ENCODE data around the gene KCNJ14. TPM values are rescaled to one million over a fixed set of nuclear protein-coding genes. Genes with fewer than 3 reads are reported as not detected.

The KCNJ14 gene
- total RNA-seq, 2 donors from 2014 or later = 0.34 to 1.2 TPM

DNA sequence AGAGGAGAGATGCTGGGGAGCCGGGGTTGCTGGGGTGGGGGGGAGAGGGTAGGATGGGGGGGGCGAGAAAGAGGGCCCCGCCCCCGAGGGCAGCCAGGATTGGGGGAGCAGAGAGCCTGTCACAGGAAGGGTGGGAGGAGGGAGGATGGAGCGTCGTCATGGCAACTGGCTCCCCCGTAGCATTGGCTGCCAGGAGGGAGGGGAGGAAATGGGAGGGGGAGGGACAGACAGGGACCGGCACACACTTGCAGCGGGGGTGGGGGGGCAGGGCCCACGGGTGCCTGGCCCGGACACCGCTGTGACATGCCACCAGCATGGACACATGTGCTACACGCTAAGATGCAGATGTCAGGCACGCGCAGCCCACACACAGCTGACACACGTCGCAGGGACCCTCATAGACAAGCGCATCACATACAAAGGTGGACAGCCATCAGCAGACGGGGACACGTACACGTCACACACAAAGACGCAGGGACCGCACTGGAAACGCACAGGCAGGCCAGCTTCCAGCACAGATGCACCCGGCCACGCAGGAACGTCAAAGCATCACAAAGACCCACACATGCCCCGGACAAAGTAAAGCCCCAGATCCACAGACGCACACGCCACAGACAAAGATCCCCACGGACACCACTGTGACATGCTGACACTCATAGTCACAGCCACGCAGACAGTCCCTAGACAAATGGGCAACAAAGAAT, 56.6 kb downstream of the KCNJ14 start, which contains the start of gene LMTK3:
Gene LMTK3, minus strand, starts transcription at position 36 of the 704 bp plus-strand sequence. CDS start 259 bp downstream, outside the sequence.
- peak in 1 of 2 donors; percentile 50 for DNase-seq
- intact Hi-C loops (cut with DNase I, micrococcal nuclease) = no loop called here
- ATAC-seq = no peak

DNA sequence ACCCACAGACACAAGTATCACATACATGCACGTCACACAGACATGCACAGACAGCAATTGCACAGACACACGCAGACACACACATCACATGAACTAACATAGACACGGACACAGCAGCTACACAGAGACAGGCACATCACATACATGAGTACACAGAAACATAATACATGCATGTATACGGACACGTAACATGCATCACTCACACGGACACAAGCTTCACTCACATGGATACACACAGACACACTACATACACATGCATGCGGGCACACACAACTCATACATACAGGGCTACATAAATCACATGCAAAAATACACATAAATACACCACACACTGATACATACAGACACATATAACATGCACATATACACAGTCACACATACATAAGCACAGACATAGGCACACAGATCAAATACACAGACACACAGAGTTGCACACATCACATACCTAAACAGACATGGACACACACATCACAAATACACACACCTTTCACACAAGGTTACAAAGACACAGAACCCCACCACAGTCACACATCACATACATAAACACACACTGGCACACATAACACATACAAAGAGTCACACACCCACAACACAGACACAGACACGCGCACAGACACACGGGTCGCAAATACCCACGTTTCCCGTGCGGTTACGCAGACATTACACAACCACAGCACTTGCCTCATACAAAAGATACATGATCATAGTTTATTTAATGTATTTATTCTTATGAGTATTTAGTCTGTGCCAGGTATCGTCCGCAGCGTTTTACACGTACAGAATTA, 57.3 kb downstream of the KCNJ14 start:
- ATAC-seq = no peak
- DNase-seq = no peak
- intact Hi-C loops (cut with DNase I, micrococcal nuclease) = no loop called here

DNA sequence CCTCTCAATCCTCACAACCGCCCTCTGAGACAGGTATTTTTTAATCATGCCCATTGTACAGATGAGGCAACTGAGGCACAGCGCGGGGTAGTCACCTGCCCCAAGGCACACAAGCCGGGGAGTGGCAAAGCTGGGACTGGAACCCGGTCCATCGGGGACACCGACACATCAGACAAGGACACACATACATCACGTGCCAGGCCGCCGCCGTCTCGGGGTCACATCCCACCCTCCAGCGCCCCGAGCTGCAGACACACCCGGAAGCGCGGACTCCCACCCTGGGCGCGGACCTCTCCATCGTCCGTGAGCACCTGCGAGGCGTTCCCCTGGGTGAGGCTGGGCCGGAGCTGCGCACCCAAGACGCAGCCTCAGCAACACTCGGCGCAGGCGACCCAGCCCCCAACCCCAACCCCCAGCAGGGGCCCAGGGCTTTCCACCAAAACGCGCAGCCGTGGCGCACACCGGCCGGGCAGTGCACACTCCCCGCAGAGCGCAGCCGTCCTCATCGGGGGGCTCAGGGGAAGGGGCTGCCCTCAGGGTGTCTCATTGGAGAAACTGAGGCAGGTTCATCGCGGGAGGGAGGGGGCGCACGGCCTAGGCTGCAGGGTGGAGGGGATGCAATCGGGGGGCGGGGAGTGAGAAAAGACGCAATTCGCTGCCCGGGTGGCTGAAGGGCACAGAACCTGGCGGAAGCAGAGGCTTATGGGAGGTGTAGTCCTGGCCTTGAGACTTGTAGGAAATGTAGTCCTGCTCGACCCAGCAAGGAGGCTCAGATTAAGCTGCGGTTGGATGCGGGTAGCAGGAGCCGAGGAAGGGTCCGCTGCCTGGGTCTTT, 58.1 kb downstream of the KCNJ14 start:
- intact Hi-C loops (cut with DNase I, micrococcal nuclease) = no loop called here
- peak; percentile 67 to 73 for DNase-seq
- ATAC-seq = peak; percentile 88

DNA sequence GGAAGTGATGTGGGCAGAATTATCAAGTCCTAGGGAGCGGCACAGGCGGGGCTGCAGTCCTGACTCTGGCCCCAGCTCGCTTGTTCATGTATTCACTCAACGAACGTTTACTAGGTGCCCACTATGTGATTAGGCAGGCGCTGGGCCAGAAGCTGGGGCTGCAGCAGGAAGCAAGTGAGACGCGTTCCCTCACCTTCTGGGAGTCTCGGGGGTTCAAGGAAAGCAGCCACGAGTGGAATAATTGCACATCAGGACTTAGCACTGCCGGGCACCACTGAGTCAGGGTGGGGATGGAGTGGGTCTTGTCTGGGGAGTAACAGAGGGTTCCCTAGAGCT, 58.7 kb downstream of the KCNJ14 start:
- DNase-seq (no peak), ATAC-seq (no peak)
- intact Hi-C loops (cut with DNase I, micrococcal nuclease) = no loop called here

DNA sequence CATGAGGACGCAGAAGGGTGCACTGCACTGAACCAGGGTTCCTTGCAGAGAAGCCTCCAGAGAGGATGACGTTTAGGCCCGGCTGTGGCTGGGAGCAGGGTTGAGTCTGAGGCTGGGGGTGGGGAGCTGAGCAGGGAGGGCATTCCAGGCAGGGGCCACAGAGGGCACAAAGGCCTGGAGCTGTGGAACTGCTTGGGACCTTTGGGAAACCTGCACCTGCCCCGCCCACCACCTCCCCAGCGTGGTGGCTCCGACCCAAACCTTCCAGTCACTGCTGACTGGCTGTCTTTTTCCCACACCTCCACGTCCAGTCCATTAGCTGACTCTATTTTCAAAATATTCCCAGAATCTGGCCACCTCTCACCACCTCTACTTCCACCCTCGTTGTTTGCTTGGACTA, 61.2 kb downstream of the KCNJ14 start:
- intact Hi-C loops (cut with DNase I, micrococcal nuclease) = no loop called here
- ATAC-seq (no peak), DNase-seq (no peak)

Other genes starting within 250 kb of the KCNJ14 start
- gene CARD8, start 199.7 kb upstream of the KCNJ14 start, total RNA-seq = 10 to 100 TPM; 15.3 to 23.4 TPM
- gene ZNF114, start 185.5 kb upstream of the KCNJ14 start, total RNA-seq = under 1 TPM in 1 of 2 donors, not detected in 1; 0.34 TPM
- gene EMP3, start 130.0 kb upstream of the KCNJ14 start, total RNA-seq = 10 to 100 TPM in 1 of 2 donors, 1 to 10 TPM in 1; 8.4 to 33.4 TPM
- 10 to 100 TPM; 12.5 to 18.4 TPM for gene TMEM143, start 91.6 kb upstream of the KCNJ14 start, total RNA-seq
- gene SYNGR4, start 91.2 kb upstream of the KCNJ14 start, total RNA-seq = not detected
- gene KDELR1, start 64.0 kb upstream of the KCNJ14 start, total RNA-seq = 100 to 1,000 TPM; 226 to 236 TPM
- under 1 TPM; 0.37 to 0.61 TPM for gene GRIN2D, start 61.9 kb upstream of the KCNJ14 start, total RNA-seq
- 10 to 100 TPM; 22.3 to 25.1 TPM for gene GRWD1, start 9.6 kb upstream of the KCNJ14 start, total RNA-seq
- 10 to 100 TPM; 68.3 to 75.6 TPM for gene CYTH2, start 13.8 kb downstream of the KCNJ14 start, total RNA-seq
- 1 to 10 TPM in 1 of 2 donors, under 1 TPM in 1; 0.87 to 1.1 TPM for gene LMTK3, start 56.3 kb downstream of the KCNJ14 start, total RNA-seq
- gene SULT2B1, start 96.6 kb downstream of the KCNJ14 start, total RNA-seq = under 1 TPM; 0.87 to 0.89 TPM
- gene SPACA4, start 151.2 kb downstream of the KCNJ14 start, total RNA-seq = not detected
- 100 to 1,000 TPM; 180 to 247 TPM for gene FAM83E, start 159.5 kb downstream of the KCNJ14 start, total RNA-seq
- gene RPL18, start 163.6 kb downstream of the KCNJ14 start, total RNA-seq = 1,000 to 10,000 TPM; 1,328 to 1,333 TPM
- gene SPHK2, start 163.9 kb downstream of the KCNJ14 start, total RNA-seq = 10 to 100 TPM; 45.1 to 51.0 TPM
- gene DBP, start 181.8 kb downstream of the KCNJ14 start, total RNA-seq = 10 to 100 TPM in 1 of 2 donors, 1 to 10 TPM in 1; 6.9 to 14.6 TPM
- gene CA11, start 190.6 kb downstream of the KCNJ14 start, total RNA-seq = 1 to 10 TPM; 1.7 to 4.2 TPM
- under 1 TPM; 0.49 to 0.53 TPM for gene NTN5, start 217.4 kb downstream of the KCNJ14 start, total RNA-seq
- 100 to 1,000 TPM in 1 of 2 donors, 10 to 100 TPM in 1; 74.3 to 147 TPM for gene FUT2, start 240.4 kb downstream of the KCNJ14 start, total RNA-seq

All from left colon (tissue), 2 donors.